Caki2 (cell line): ENCODE measurements around the gene VTCN1. TPM values are rescaled to one million over a fixed set of nuclear protein-coding genes. Genes with fewer than 3 reads are reported as not detected.

Experiments
- total RNA-seq: library from RNA; depleted of rRNA; stranded (reverse); fragments of >200 nt; shearing (Covaris generic); gene quantifications from 2 replicates; pipeline ENCODE4 v1.2.3, GENCODE V29; 2014; ENCODE audit warnings: low replicate concordance; rRNA removed

VTCN1 gene
- total RNA-seq, 1 experiment from 2014 or later: 1.3 TPM

Other genes starting within 250 kb of the VTCN1 start
- gene CD101, start 209.2 kb downstream of the VTCN1 start, total RNA-seq: 0.30 TPM in 1 of 2 replicates, not detected in the other
- 4.2 and 12.7 TPM in 2 replicates for gene TTF2, start 150.6 kb downstream of the VTCN1 start, total RNA-seq
- 2.1 and 11.6 TPM in 2 replicates for gene TRIM45, start 89.2 kb downstream of the VTCN1 start, total RNA-seq
- 5.3 and 11.6 TPM in 2 replicates for gene MAN1A2, start 156.5 kb upstream of the VTCN1 start, total RNA-seq